Smooth muscle cell (in vitro differentiated cells): ENCODE results near the gene SCFD1. TPM values are rescaled to one million over a fixed set of nuclear protein-coding genes. Genes with fewer than 3 reads are reported as not detected.

Source experiments
- DNase-seq: peaks from one replicate; lab custom pipeline; 2025; ENCODE audit not compliant: unreplicated experiment; lab: John Stamatoyannopoulos, UW
- H2AFZ ChIP-seq: fragments of 200-600 bp; sonication (generic); 2 replicates; pipeline ENCODE4 v1.6.0; 2016; ENCODE audit warnings: antibody characterized with exemption, low read depth, mild to moderate bottlenecking
- H3F3A ChIP-seq: fragments of 200-600 bp; sonication (generic); 2 replicates; pipeline ENCODE4 v1.6.0; 2017; ENCODE audit warnings: antibody characterized with exemption, low read depth
- H3K27ac ChIP-seq: fragments of 200-600 bp; sonication (generic); 2 replicates; pipeline ENCODE4 v1.5.1; 2016; ENCODE audit warnings: low read depth, mild to moderate bottlenecking
- H3K27me3 ChIP-seq: fragments of 200-600 bp; sonication (generic); 2 replicates; pipeline ENCODE4 v1.6.1; 2016; ENCODE audit warnings: low read depth, mild to moderate bottlenecking
- H3K36me3 ChIP-seq: fragments of 200-600 bp; sonication (generic); 2 replicates; pipeline ENCODE4 v1.5.1; 2016; ENCODE audit warnings: low read depth
- H3K4me1 ChIP-seq: fragments of 200-600 bp; sonication (generic); 2 replicates; pipeline ENCODE4 v1.5.1; 2016; ENCODE audit warnings: low read depth
- H3K4me2 ChIP-seq: fragments of 200-600 bp; sonication (generic); 2 replicates; pipeline ENCODE4 v1.6.0; 2016; ENCODE audit warnings: mild to moderate bottlenecking
- H3K4me3 ChIP-seq: fragments of 200-600 bp; sonication (generic); 2 replicates; pipeline ENCODE4 v1.5.1; 2016; ENCODE audit warnings: mild to moderate bottlenecking
- H3K79me2 ChIP-seq: fragments of 200-600 bp; sonication (generic); 2 replicates; pipeline ENCODE4 v1.6.0; 2016; ENCODE audit warnings: low read depth, mild to moderate bottlenecking
- H3K9ac ChIP-seq: fragments of 200-600 bp; sonication (generic); 2 replicates; pipeline ENCODE4 v1.6.0; 2016; ENCODE audit warnings: low read depth
- H3K9me3 ChIP-seq: fragments of 200-600 bp; sonication (generic); replicated peaks from 2 replicates; pipeline ENCODE4 v1.5.1; 2016; ENCODE audit warnings: low read depth
- H4K20me1 ChIP-seq: fragments of 200-600 bp; sonication (generic); 2 replicates; pipeline ENCODE4 v1.6.0; 2016; ENCODE audit warnings: low read depth
- CTCF ChIP-seq: fragments of 200-600 bp; sonication (generic); IDR thresholded peaks from 2 replicates; pipeline ENCODE4 v1.5.1; 2017; ENCODE audit warnings: borderline replicate concordance, mild to moderate bottlenecking, antibody characterized with exemption; ENCODE audit not compliant: insufficient read depth, poor library complexity, severe bottlenecking
- WGBS: methylation state at CpG from one replicate; pipeline ENCODE4 v1.1.7; 2016; ENCODE audit warnings: low lambda C conversion rate; 5-methylcytosine and 5-hydroxymethylcytosine counted together
- polyA plus RNA-seq: library from polyadenylated mRNA; unstranded; fragments of >200 nt; fragmentation: Nextera tagmentation; extraction: Ambion mirVana; gene quantifications from 2 replicates; pipeline ENCODE4 v1.2.1, GENCODE V29; 2016
- total RNA-seq: library from RNA; depleted of rRNA; stranded (reverse); fragments of >200 nt; gene quantifications from 2 replicates; pipeline ENCODE4 v1.2.3, GENCODE V29; 2014

Gene SCFD1
- total and polyA plus RNA-seq, 2 experiments from 2014 or later: 88.3 to 102 TPM

GRCh38 chr14:30768791-30769190 lies 146.7 kb downstream of the SCFD1 start:
- no peak for DNase-seq
- Histone ChIP-seq H3K9ac (no peak overlapping the region), H2AFZ (no peak overlapping the region), H3K4me2 (no peak overlapping the region), H3F3A (no peaks in the 10 kb centered on the region), H3K27me3 (peaks cover 9% of the 10 kb centered on the region), H3K4me3 (no peak overlapping the region), H3K27ac (no peak overlapping the region), H3K36me3 (no peaks in the 10 kb centered on the region), H4K20me1 (no peaks in the 10 kb centered on the region), H3K9me3 (no peaks in the 10 kb centered on the region), H3K4me1 (no peaks in the 10 kb centered on the region), H3K79me2 (no peaks in the 10 kb centered on the region)
- TF ChIP-seq CTCF: no peak
- 83% methylated on average over 1 of the region's 1 CpG for WGBS

GRCh38 chr14:30770376-30770775 lies 148.3 kb downstream of the SCFD1 start:
- Histone ChIP-seq H3K4me2 (no peak overlapping the region), H3K27ac (no peak overlapping the region), H3K27me3 (peaks cover 9% of the 10 kb centered on the region), H3K36me3 (no peaks in the 10 kb centered on the region), H3F3A (no peaks in the 10 kb centered on the region), H3K4me1 (no peaks in the 10 kb centered on the region), H3K4me3 (no peak overlapping the region), H2AFZ (no peak overlapping the region), H3K9ac (no peak overlapping the region), H3K79me2 (no peaks in the 10 kb centered on the region), H3K9me3 (no peaks in the 10 kb centered on the region), H4K20me1 (no peaks in the 10 kb centered on the region)
- TF ChIP-seq CTCF: no peak
- no peak for DNase-seq
- 93% methylated on average over 6 of the region's 6 CpGs for WGBS

- Histone ChIP-seq H3K27ac (no peak overlapping the region), H3K36me3 (no peaks in the 10 kb centered on the region), H3K9ac (no peak overlapping the region), H4K20me1 (no peaks in the 10 kb centered on the region), H3K27me3 (peaks cover 9% of the 10 kb centered on the region), H3F3A (no peaks in the 10 kb centered on the region), H3K4me1 (no peaks in the 10 kb centered on the region), H3K4me3 (no peak overlapping the region), H3K79me2 (no peaks in the 10 kb centered on the region), H3K4me2 (no peak overlapping the region), H2AFZ (no peak overlapping the region), H3K9me3 (no peaks in the 10 kb centered on the region)
- no peak for DNase-seq
- WGBS: 80% methylated on average over 5 of the region's 5 CpGs
- no peak for TF ChIP-seq CTCF
These were observed 149.5 kb downstream of the SCFD1 start for GRCh38 chr14:30771595-30771994.

- no peak for TF ChIP-seq CTCF
- Histone ChIP-seq H3K9ac (no peak overlapping the region), H3F3A (no peaks in the 10 kb centered on the region), H3K9me3 (no peaks in the 10 kb centered on the region), H3K79me2 (no peaks in the 10 kb centered on the region), H3K4me3 (no peak overlapping the region), H3K27me3 (peaks cover 6% of the 10 kb centered on the region), H3K36me3 (no peaks in the 10 kb centered on the region), H3K4me1 (no peaks in the 10 kb centered on the region), H4K20me1 (no peaks in the 10 kb centered on the region), H3K4me2 (no peak overlapping the region), H2AFZ (no peak overlapping the region), H3K27ac (no peak overlapping the region)
- DNase-seq: no peak
These were observed 157.1 kb downstream of the SCFD1 start for GRCh38 chr14:30779210-30779609.

Other genes with a start within 250 kb of the SCFD1 start
- gene G2E3, start 63.2 kb upstream of the SCFD1 start, total RNA-seq: 25.1 and 34.2 TPM in 2 replicates
- 15.0 and 15.2 TPM in 2 replicates for gene G2E3, start 63.2 kb upstream of the SCFD1 start, polyA plus RNA-seq